Measurements from ENCODE around the gene LCMT2.
"Not testable (repeated sequence)": the region's sequence is repeated elsewhere in the genome, so short reads cannot be mapped to it uniquely, and the experiment has no call there.

LCMT2 gene

DNA sequence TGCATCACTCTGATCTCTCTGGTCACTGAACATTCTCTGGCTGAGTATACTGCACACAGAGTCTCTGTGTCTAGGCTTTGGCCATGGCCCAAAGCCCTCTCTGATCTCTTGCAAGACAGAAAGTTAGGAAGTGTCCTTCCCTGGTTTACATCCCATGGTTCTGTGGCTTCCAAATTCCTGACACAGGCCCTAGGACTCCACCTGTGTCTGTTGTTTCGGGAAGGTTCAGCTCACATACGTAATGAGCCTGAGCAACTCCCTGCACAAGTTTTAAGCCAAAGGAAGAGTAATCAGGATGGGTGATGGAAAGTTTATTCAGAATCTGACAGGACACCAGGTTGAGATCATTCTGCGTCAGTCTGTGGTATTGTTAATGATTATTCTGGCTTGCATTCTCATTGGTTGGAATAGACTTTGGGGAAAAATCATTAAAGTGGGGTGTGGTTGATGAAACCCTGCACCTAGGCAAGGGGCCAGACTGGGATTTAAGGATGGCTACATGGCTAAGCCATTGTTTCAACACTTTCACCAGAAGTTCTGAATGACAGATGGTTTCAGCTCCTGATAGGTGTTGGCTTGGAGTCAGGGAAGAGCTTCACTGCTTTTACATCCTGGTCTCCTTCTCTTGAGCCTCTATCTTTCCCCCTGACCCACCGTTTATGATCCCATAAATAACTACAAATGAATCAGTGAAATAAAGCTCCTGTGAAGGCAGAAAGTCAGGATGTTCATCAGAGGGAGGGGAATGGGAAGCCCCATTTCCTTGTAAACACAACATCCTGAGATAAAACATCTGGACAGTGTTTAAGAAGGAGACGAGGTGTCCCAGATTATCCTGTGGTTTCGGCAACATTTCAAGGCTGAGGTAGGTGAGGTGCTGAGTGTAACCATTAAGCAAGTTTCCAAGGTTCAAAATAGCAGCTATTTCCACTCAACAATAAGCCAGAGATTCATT is 14.1 kb downstream of the LCMT2 start:
- DNase-seq (ENCODE audit: low read depth in 3 of 3, low spot score in 1 of 3) = no peak

DNA sequence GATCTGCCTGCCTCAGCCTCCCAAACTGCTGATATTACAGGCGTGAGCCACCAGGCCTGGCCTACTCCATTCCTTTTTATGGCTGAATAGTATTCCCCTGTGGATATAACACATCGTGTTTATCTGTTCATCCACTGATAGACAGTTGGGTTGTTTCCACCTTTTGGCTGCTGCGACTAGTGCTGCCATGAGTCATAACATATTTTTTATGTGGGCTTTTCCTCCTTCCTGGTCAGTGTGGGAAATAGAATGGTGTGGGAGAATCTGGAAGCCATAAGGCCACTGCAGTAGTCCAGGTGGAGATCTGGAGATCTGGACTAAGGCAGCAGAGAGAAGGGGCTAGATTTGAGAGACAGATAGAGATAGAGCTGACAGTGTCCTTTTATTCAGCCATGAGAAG is 16.2 kb downstream of the LCMT2 start:
- no peak for DNase-seq (ENCODE audit: low read depth in 3 of 3, low spot score in 1 of 3)

- DNase-seq (ENCODE audit: low read depth in 3 of 3, low spot score in 1 of 3) = no peak
These were observed 18.0 kb downstream of the LCMT2 start for GRCh38 chr15:43312378-43312777.

DNA sequence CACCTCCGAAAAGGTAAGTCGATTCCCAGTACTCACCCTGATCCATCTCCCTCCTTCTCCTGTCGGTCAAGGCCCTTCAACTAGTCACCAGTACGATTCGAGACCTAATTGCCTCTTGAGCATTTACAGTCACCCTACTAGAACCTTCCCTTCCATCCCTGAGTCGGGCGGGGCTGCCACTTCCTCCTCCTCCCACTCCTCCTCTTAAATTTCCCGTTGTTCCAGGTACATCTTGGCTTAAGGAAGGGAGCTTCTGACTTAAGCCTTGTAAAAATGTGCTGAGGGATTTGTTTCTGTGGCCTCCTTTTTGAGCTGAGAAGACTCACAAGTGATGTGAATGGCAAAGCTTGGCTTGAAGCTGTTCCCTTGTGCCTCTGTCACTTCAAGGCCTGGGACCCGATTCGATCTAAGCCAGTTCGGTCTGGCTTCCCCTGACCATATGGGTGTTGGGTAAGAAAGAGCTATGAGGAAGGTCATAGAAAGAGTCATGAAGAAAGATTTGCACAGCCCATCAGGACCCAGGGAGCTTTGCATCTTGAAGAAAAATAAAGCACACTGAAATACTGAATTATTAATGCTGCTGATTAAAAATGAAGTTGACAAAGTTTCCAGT is 28.1 kb downstream of the LCMT2 start, which contains the start of gene TGM7:
TGM7 (minus strand) TSS at position 51 of the 613 bp plus-strand sequence.
- DNase-seq (ENCODE audit: low read depth in 3 of 3, low spot score in 1 of 3) = no peak

GRCh38 chr15:43299884-43300283 is 30.5 kb downstream of the LCMT2 start:
- no peak for DNase-seq (ENCODE audit: low read depth in 3 of 3, low spot score in 1 of 3)

- no peak for DNase-seq (ENCODE audit: low read depth in 3 of 3, low spot score in 1 of 3)
These were observed 31.0 kb downstream of the LCMT2 start for GRCh38 chr15:43299411-43299810.

DNA sequence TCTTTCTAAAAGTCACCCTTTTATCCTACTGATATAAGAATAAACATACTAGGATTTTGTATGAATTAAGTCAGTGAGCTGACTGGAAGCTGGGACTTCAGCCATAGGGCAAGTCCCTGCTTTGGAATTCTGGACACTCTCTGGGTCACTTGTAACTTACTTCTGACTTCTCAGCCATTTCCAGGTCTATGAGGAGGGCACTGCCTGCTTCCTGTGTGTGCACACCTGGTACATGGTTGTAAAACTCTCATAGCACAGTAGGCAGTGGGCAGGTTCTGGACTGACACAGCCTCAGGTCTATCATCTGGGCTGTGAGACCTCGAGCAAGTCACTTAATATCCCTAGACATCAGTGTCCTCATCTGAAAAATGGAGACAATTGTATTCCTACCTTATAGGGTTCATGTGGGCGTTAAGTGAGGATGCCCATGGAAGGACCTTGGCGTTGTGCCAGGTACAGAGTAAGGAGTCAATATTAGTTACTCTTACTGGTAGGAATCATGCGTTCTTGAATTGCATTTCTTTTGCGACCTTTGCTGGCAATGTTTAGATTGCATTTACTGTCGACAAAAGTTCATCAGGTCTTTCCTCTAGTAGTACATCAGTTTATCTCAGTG is 36.2 kb downstream of the LCMT2 start:
- DNase-seq (ENCODE audit: low read depth in 3 of 3, low spot score in 1 of 3) = no peak

DNA sequence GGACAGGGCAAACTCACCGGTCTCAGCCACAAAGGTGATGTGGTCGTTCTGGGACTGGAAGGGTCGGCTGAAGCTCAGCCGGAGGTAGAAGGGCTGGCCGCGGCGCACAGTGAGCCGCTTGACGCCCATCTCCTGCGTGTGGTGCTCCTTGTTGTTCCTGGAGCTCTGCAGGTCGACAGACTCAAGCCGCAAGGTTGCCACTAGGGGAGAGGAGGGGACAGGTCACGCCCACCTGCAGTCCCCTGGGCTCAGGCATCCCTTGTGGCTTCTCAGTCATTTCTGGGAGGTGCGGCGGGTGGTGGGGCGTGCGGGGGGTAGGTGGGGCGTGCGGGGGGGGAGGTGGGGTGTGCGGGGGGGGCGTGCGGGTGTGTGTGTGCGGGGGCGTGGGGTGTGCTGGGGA is 36.9 kb downstream of the LCMT2 start:
- no peak for DNase-seq (ENCODE audit: low read depth in 3 of 3, low spot score in 1 of 3)

- DNase-seq (ENCODE audit: low read depth in 3 of 3, low spot score in 1 of 3) = no peak
These were observed 37.8 kb downstream of the LCMT2 start for GRCh38 chr15:43292375-43293078.

- not testable (repeated sequence) for DNase-seq (ENCODE audit: low read depth in 3 of 3, low spot score in 1 of 3)
These were observed 40.7 kb downstream of the LCMT2 start for GRCh38 chr15:43289656-43290055.

GRCh38 chr15:43287254-43287653 is 43.1 kb downstream of the LCMT2 start:
- no peak for DNase-seq (ENCODE audit: low read depth in 3 of 3, low spot score in 1 of 3)

DNA sequence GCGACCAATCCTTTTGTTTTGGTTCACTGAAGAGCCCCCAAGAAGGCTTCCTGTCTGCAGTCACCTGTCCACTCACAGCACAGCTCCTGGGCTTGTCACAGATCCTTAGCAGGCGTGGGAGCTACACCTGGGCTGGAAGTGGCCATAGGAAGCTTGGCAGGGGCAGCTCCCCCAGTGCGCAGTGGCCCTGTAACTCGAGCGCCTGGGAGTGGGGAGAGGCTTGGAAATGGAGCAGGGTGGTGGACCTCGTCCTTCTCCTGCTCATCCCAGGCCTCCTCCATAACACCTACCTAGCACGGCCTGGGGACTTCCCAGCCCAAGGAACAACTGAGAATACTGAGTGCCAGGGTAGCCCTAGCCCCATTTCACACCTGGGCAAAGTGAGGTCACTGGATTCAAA is 44.3 kb downstream of the LCMT2 start:
- no peak for DNase-seq (ENCODE audit: low read depth in 3 of 3, low spot score in 1 of 3)

- DNase-seq (ENCODE audit: low read depth in 3 of 3, low spot score in 1 of 3) = peak in 2 of 3 donors; percentile 5 to 16
These were observed 44.8 kb downstream of the LCMT2 start for GRCh38 chr15:43285609-43286037.

- DNase-seq (ENCODE audit: low read depth in 3 of 3, low spot score in 1 of 3) = no peak
These were observed 46.8 kb downstream of the LCMT2 start for GRCh38 chr15:43283526-43283925.

- DNase-seq (ENCODE audit: low read depth in 3 of 3, low spot score in 1 of 3) = no peak
These were observed 48.3 kb downstream of the LCMT2 start for GRCh38 chr15:43281926-43282602.

- no peak for DNase-seq (ENCODE audit: low read depth in 3 of 3, low spot score in 1 of 3)
These were observed 49.4 kb downstream of the LCMT2 start for GRCh38 chr15:43280996-43281395.

GRCh38 chr15:43279496-43279895 is 50.9 kb downstream of the LCMT2 start:
- DNase-seq (ENCODE audit: low read depth in 3 of 3, low spot score in 1 of 3) = no peak

DNA sequence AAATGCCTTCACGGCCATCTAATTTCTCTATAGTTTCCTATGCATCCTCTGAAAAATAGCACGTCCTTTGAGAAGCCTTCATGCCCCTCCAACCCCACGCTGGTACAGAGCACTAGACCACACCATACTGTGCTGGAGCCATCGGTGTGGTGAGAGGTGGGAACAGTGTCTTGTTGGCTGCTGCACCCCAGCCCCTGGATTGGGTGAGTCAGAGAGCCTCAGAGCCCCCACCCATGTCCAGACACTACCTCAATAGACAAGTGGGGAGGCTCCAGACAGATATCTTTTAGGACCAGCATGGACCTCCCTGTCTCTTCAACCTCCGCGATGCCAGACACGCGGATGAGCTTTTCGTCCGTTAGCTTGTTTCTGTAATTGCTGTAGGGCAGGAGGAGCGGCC is 51.5 kb downstream of the LCMT2 start:
- DNase-seq (ENCODE audit: low read depth in 3 of 3, low spot score in 1 of 3) = no peak

- DNase-seq (ENCODE audit: low read depth in 3 of 3, low spot score in 1 of 3) = no peak
These were observed 52.5 kb downstream of the LCMT2 start for GRCh38 chr15:43277901-43278300.

- DNase-seq (ENCODE audit: low read depth in 3 of 3, low spot score in 1 of 3) = no peak
These were observed 53.0 kb downstream of the LCMT2 start for GRCh38 chr15:43277231-43277823.

Measured in stimulated activated CD4-positive, alpha-beta T cell treated with anti-CD3 and anti-CD28 coated beads, TNF-alpha, amount 100 ng/mL, for 1 hour (primary cell).